GM19239 (cell line): Measurements from ENCODE around the gene NUTM2E.
"Not testable (repeated sequence)": the region's sequence is repeated elsewhere in the genome, so short reads cannot be mapped to it uniquely, and the experiment has no call there.

Experiments used
- DNase-seq: peaks from one replicate; pipeline ENCODE4 v3.0.0; 2011; ENCODE audit warnings: low spot score; ENCODE audit not compliant: insufficient read length
- FAIRE-seq: peaks from 2 replicates; lab custom pipeline; 2011; peaks lifted over from hg19 to GRCh38; lab: Jason Lieb, UNC

Gene NUTM2E

GRCh38 chr10:79862269-79862668, 35.7 kb downstream of the NUTM2E start:
- not testable (repeated sequence) for DNase-seq, FAIRE-seq

DNA sequence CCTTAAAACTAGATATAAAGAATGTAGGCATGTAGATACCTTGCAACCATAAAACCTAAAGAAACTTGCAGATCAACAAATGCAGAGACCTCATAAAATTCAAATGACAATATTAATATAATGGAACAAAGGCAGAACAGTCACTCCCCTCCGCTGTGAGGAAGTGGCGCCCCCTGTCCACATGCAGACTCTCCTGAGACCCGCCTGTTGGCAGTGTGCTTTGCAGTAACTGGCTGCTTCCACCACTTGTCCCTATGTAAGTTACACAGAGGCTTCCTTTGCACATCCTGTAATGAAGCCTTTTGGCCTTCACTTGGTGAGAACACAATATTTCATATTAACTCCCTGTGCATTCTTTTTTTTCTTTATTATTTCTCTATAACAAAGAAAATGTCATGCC, 36.3 kb downstream of the NUTM2E start:
- not testable (repeated sequence) for FAIRE-seq, DNase-seq

DNA sequence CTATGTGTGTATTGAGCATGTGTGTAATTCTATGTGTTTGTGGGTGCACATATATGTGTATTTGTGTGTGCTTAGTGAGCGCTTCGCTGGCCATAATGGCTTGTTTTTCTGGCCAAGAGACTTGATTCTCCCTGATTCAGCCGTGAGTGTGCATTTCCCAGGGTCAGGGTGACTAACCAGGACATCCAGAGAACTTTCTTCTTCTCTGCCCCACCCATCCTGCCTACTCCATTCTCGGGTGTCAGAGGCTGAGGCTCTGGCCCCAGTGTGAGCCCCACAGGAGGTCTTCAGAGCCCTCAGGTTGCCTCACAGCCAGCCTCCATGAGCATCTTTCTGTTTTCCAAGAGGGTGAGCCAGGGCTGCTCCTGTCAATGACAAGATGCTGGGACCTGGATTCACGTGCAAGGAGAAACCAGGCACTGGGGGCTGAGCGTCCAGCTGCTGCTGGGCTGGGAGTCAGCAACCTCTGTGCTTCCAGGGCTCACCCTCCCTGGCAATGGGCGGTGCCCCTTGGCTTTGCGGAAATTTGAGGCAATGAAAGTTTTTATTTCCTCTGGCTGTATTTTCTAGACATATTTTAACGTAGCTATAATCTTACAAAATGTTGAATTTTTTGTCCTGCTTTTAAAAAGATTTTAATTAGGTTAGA, 40.5 kb downstream of the NUTM2E start:
- not testable (repeated sequence) for FAIRE-seq, DNase-seq

DNA sequence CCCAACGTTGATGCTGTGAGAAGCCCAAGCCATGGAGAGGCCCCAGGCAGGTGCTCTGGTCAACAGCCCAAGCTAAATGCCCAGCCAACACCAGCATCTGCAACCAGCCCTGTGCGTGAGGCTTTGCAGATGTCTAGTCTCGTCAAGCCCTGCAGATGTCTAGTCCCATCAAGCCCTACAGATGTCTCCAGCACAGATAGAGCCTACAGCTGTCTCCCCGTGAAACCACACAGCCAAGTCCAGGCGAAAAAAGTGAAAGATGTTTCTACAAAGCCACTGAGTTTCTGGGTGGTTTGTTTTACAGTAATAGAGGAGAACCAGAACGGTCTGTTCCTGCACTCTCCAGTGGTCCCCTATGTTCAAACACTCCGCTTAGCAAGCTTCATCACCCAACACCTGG, 41.5 kb downstream of the NUTM2E start:
- DNase-seq, FAIRE-seq: not testable (repeated sequence)

DNA sequence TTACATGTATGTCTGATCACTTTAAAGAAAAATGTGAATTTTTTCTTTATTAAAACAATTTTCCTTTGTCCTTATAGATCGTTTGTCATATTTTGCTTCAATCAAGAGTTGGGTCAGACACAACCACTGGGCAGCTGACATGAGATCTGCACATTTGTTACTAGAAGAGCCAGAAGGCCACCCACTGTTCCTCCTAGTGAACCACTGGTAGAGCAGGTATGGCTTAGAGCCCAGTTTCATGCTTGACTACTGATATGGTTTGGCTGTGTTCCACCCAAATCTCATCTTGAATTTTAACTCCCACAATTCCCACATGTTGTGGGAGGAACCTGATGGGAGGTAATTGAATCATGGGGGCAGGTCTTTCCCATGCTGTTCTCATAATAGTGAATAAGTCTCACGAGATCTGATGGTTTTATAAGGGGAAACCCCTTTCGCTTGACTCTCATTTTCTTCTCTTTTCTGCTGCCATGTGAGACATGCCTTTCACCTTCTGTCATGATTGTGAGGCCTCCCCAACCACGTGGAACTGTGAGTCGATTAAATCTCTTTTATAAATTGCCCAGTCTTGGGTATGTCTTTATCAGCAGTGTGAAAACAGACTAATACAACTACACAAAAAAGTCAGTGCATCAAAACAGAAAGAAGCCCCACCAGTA, 43.0 kb downstream of the NUTM2E start:
- DNase-seq, FAIRE-seq: not testable (repeated sequence)

DNA sequence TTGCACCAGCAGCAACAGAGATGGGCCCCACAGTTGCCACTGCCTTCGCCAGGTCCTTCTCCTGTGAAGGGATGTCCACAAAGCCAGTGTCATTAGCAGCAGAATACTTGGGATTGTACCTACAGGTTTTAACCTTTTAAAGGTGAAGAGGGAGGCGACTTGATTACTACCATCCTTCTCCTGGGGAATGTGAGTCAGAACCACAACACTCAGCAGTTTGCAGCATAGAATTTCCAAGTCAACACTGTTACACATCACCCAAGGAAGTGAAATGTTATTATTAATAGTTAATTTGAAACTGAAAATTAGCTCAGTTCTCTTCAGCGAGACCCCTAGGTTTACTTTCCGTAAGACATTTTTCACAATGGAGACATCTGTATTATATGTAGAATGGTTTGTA, 45.2 kb downstream of the NUTM2E start:
- DNase-seq, FAIRE-seq: not testable (repeated sequence)
